ENCODE data around the gene GGA1. TPM values are rescaled to one million over a fixed set of nuclear protein-coding genes. Genes with fewer than 3 reads are reported as not detected.

Gene GGA1
- total RNA-seq, 1 donor from 2014 or later = 27.5 TPM

GRCh38 chr22:37616201-37617083, 7.8 kb downstream of the GGA1 start:
- H3K4me1 ChIP-seq = peaks cover 5% of the 10 kb centered on the region
- intact Hi-C loops (cut with micrococcal nuclease) = no loop called here
- DNase-seq = no peak
- no peaks in the 10 kb centered on the region for H3K9me3 ChIP-seq (replicated peaks)
- no peak for TF ChIP-seq CTCF (IDR thresholded peaks at IDR 0.05; ENCODE audit: borderline replicate concordance)
- peaks cover 58% of the 10 kb centered on the region for H3K36me3 ChIP-seq
- no peak overlapping the region for H3K27ac ChIP-seq (replicated peaks)
- H3K27me3 ChIP-seq (ENCODE audit: low read depth) = no peaks in the 10 kb centered on the region
- no peak overlapping the region for H3K4me3 ChIP-seq

- Histone ChIP-seq H3K4me1 (peaks cover 4% of the 10 kb centered on the region), H3K27me3 (ENCODE audit: low read depth) (no peaks in the 10 kb centered on the region), H3K36me3 (peaks cover 66% of the 10 kb centered on the region), H3K4me3 (no peak overlapping the region), H3K9me3 (replicated peaks) (no peaks in the 10 kb centered on the region), H3K27ac (replicated peaks) (no peak overlapping the region)
- DNase-seq = no peak
- TF ChIP-seq CTCF (IDR thresholded peaks at IDR 0.05; ENCODE audit: borderline replicate concordance) = no peak
- intact Hi-C loops (cut with micrococcal nuclease) = no loop called here
Measured at GRCh38 chr22:37617431-37617830, 8.8 kb downstream of the GGA1 start.

GRCh38 chr22:37618072-37618656, 9.5 kb downstream of the GGA1 start:
- no peak overlapping the region for H3K27ac ChIP-seq (replicated peaks)
- peaks cover 72% of the 10 kb centered on the region for H3K36me3 ChIP-seq
- intact Hi-C loops (cut with micrococcal nuclease) = no loop called here
- TF ChIP-seq CTCF (IDR thresholded peaks at IDR 0.05; ENCODE audit: borderline replicate concordance) = no peak
- H3K27me3 ChIP-seq (ENCODE audit: low read depth) = no peaks in the 10 kb centered on the region
- H3K4me1 ChIP-seq = peaks cover 6% of the 10 kb centered on the region
- DNase-seq = no peak
- H3K9me3 ChIP-seq (replicated peaks) = no peaks in the 10 kb centered on the region
- no peak overlapping the region for H3K4me3 ChIP-seq

- no peak for DNase-seq
- no peaks in the 10 kb centered on the region for H3K9me3 ChIP-seq (replicated peaks)
- intact Hi-C loops (cut with micrococcal nuclease) = no loop called here
- H3K4me3 ChIP-seq = no peak overlapping the region
- no peak for TF ChIP-seq CTCF (IDR thresholded peaks at IDR 0.05; ENCODE audit: borderline replicate concordance)
- H3K27ac ChIP-seq (replicated peaks) = no peak overlapping the region
- H3K4me1 ChIP-seq = peaks cover 9% of the 10 kb centered on the region
- no peaks in the 10 kb centered on the region for H3K27me3 ChIP-seq (ENCODE audit: low read depth)
- H3K36me3 ChIP-seq = peaks cover 72% of the 10 kb centered on the region
Measured at GRCh38 chr22:37618674-37619073, 10.0 kb downstream of the GGA1 start.

GRCh38 chr22:37619991-37620390, 11.4 kb downstream of the GGA1 start:
- no peaks in the 10 kb centered on the region for H3K9me3 ChIP-seq (replicated peaks)
- intact Hi-C loops (cut with micrococcal nuclease) = no loop called here
- DNase-seq = no peak
- H3K27ac ChIP-seq (replicated peaks) = no peak overlapping the region
- H3K4me1 ChIP-seq = peaks cover 11% of the 10 kb centered on the region
- no peak for TF ChIP-seq CTCF (IDR thresholded peaks at IDR 0.05; ENCODE audit: borderline replicate concordance)
- no peak overlapping the region for H3K4me3 ChIP-seq
- no peaks in the 10 kb centered on the region for H3K27me3 ChIP-seq (ENCODE audit: low read depth)
- H3K36me3 ChIP-seq = peaks cover 68% of the 10 kb centered on the region
